PC-3 (cell line): Measurements from ENCODE around the gene LMTK2. TPM values are rescaled to one million over a fixed set of nuclear protein-coding genes. Genes with fewer than 3 reads are reported as not detected.

Source experiments
- ATAC-seq: fragments of 200-7000 bp; cut with Tn5 transposase; 2 replicates; pipeline ENCODE4 v1.9.1; 2020; ENCODE audit warnings: mild to moderate bottlenecking, moderate library complexity
- BruUV-seq: library from RNA; stranded (reverse); fragments of 400-500 nt; replicated peaks from 2 replicates; lab custom pipeline; 2021; lab: Mats Ljungman, UMichigan
- CTCF ChIA-PET: fragments of 300-600 bp; sonication (Branson Sonifier 250); formaldehyde crosslinking; loops from one replicate; lab custom pipeline; 2022; ENCODE audit warnings: antibody characterized with exemption; lab: Charles Lee
- POLR2A ChIA-PET: fragments of 300-600 bp; sonication (Branson Sonifier 250); formaldehyde crosslinking; loops from one replicate; lab custom pipeline; 2022; ENCODE audit warnings: antibody characterized with exemption; ENCODE audit not compliant: unreplicated experiment; lab: Charles Lee
- DNase-seq: peaks from one replicate; pipeline ENCODE4 v3.0.0-alpha.2; 2015
- H2AFZ ChIP-seq: fragments of 300-600 bp; sonication (generic); 2 replicates; pipeline ENCODE4 v1.6.0; 2016; ENCODE audit warnings: antibody characterized with exemption, low read length
- H3F3A ChIP-seq: fragments of 300-600 bp; sonication (generic); one replicate; pipeline ENCODE4 v1.6.0; 2017; ENCODE audit warnings: antibody characterized with exemption, low read length, control low read depth, mild to moderate bottlenecking; ENCODE audit not compliant: unreplicated experiment
- H3K27ac ChIP-seq: fragments of 300-600 bp; sonication (generic); 2 replicates; pipeline ENCODE4 v1.5.1; 2016; ENCODE audit warnings: mild to moderate bottlenecking, low read length
- H3K27me3 ChIP-seq: fragments of 300-600 bp; sonication (generic); 2 replicates; pipeline ENCODE4 v1.6.1; 2016; ENCODE audit warnings: low read length, mixed read lengths
- H3K36me3 ChIP-seq: fragments of 300-600 bp; sonication (generic); 2 replicates; pipeline ENCODE4 v1.6.1; 2016; ENCODE audit warnings: low read depth, mixed run types, low read length, mixed read lengths
- H3K4me1 ChIP-seq: fragments of 300-600 bp; sonication (generic); 2 replicates; pipeline ENCODE4 v1.5.1; 2016; ENCODE audit warnings: low read length; ENCODE audit not compliant: insufficient read depth
- H3K4me2 ChIP-seq: fragments of 300-600 bp; sonication (generic); 2 replicates; pipeline ENCODE4 v1.6.0; 2016; ENCODE audit warnings: low read length
- H3K4me3 ChIP-seq: fragments of 300-600 bp; sonication (generic); 2 replicates; pipeline ENCODE4 v1.5.1; 2016; ENCODE audit warnings: mild to moderate bottlenecking, low read length, mixed read lengths
- H3K79me2 ChIP-seq: fragments of 300-600 bp; sonication (generic); 2 replicates; pipeline ENCODE4 v1.6.1; 2017; ENCODE audit warnings: low read length, mixed read lengths
- H3K9ac ChIP-seq: fragments of 300-600 bp; sonication (generic); 2 replicates; pipeline ENCODE4 v1.6.0; 2016; ENCODE audit warnings: mild to moderate bottlenecking, low read length
- H3K9me2 ChIP-seq: fragments of 300-600 bp; sonication (generic); replicated peaks from 2 replicates; pipeline ENCODE4 v1.6.1; 2016; ENCODE audit warnings: mixed run types, low read length, mixed read lengths
- H3K9me3 ChIP-seq: fragments of 300-600 bp; sonication (generic); 2 replicates; pipeline ENCODE4 v1.6.1; 2016; ENCODE audit warnings: low read length, mixed read lengths
- H4K20me1 ChIP-seq: fragments of 300-600 bp; sonication (generic); 2 replicates; pipeline ENCODE4 v1.6.1; 2016; ENCODE audit warnings: low read length, mixed read lengths
- CTCF ChIP-seq: fragments of 300-600 bp; sonication (generic); conservative IDR thresholded peaks from 2 replicates; pipeline ENCODE4 v1.5.1; 2017; ENCODE audit warnings: antibody characterized with exemption, low read depth, mild to moderate bottlenecking, low read length
- EZH2 ChIP-seq: fragments of 300-600 bp; sonication (generic); IDR thresholded peaks from one replicate; pipeline ENCODE4 v1.6.1; 2017; ENCODE audit warnings: antibody characterized with exemption, mild to moderate bottlenecking, low read length; ENCODE audit not compliant: unreplicated experiment
- EZH2phosphoT487 ChIP-seq: fragments of 300-600 bp; sonication (generic); IDR thresholded peaks from 2 replicates; pipeline ENCODE4 v1.6.1; 2018; ENCODE audit warnings: mild to moderate bottlenecking, antibody characterized with exemption, low read length, borderline replicate concordance
- intact Hi-C: fragments of 100-400 bp; cut with micrococcal nuclease; formaldehyde crosslinking; loops from 2 replicates; pipeline ENCODE4 v1.9.0; 2023
- total RNA-seq: library from RNA; depleted of rRNA; stranded (reverse); fragments of >200 nt; gene quantifications from 2 replicates; pipeline ENCODE4 v1.2.3, GENCODE V29; 2014

The LMTK2 gene
- total RNA-seq, 1 experiment from 2014 or later: 9.0 TPM

- H3F3A ChIP-seq: no peaks in the 10 kb centered on the region
- no peaks in the 10 kb centered on the region for H3K27me3 ChIP-seq
- H3K9me2 ChIP-seq: no peaks in the 10 kb centered on the region
- TF ChIP-seq EZH2phosphoT487 (no peak), EZH2 (no peak), CTCF (no peak)
- H3K9ac ChIP-seq: no peak overlapping the region
- 0 out of 2 replicates have a peak, but pooled peaks cover 7% of the 10 kb centered on the region for H3K79me2 ChIP-seq
- BruUV-seq: no TSS peak
- CTCF ChIA-PET: no interaction called here
- intact Hi-C loops: no loop called here
- DNase-seq: no peak
- H3K4me3 ChIP-seq: no peak overlapping the region
- H3K9me3 ChIP-seq: no peaks in the 10 kb centered on the region
- H3K4me1 ChIP-seq: no peaks in the 10 kb centered on the region
- no peak overlapping the region for H3K27ac ChIP-seq
- no peak for ATAC-seq
- 0 out of 2 replicates have a peak, but pooled peaks cover 4% of the 10 kb centered on the region for H4K20me1 ChIP-seq
- H3K4me2 ChIP-seq: no peak overlapping the region
- H3K36me3 ChIP-seq: no peaks in the 10 kb centered on the region
- no peak overlapping the region for H2AFZ ChIP-seq
- POLR2A ChIA-PET: no interaction called here
Measured at GRCh38 chr7:98203261-98203963, 96.8 kb downstream of the LMTK2 start.

GRCh38 chr7:98203964-98204605, 97.4 kb downstream of the LMTK2 start:
- intact Hi-C loops: no loop called here

More at GRCh38 chr7:98203964-98204605, 97.4 kb downstream of the LMTK2 start:
- ATAC-seq: no peak
- Histone ChIP-seq H2AFZ (no peak overlapping the region), H3K4me3 (no peak overlapping the region), H3K4me1 (no peaks in the 10 kb centered on the region), H3F3A (no peaks in the 10 kb centered on the region), H3K36me3 (no peaks in the 10 kb centered on the region), H3K4me2 (no peak overlapping the region), H3K27me3 (no peaks in the 10 kb centered on the region), H3K79me2 (0 out of 2 replicates have a peak, but pooled peaks cover 5% of the 10 kb centered on the region), H4K20me1 (0 out of 2 replicates have a peak, but pooled peaks cover 4% of the 10 kb centered on the region), H3K27ac (no peak overlapping the region), H3K9me2 (no peaks in the 10 kb centered on the region), H3K9ac (no peak overlapping the region), H3K9me3 (no peaks in the 10 kb centered on the region)
- BruUV-seq: no TSS peak
- DNase-seq: no peak
- ChIA-PET POLR2A (no interaction called here), CTCF (no interaction called here)
- no peak for TF ChIP-seq CTCF
- TF ChIP-seq EZH2phosphoT487: no peak
- no peak for TF ChIP-seq EZH2
